ENCODE data around the gene NEDD4L. TPM values are rescaled to one million over a fixed set of nuclear protein-coding genes. Genes with fewer than 3 reads are reported as not detected.

NEDD4L gene
- total RNA-seq (2022; extraction: Qiagen RNA extraction) = 33.7 to 36.6 TPM (median 35.0 TPM) in 5 replicates

GRCh38 chr18:58043491-58044369 is at the start of gene NEDD4L:
TSS of gene NEDD4L (plus strand) at chr18:58044226. CDS start at chr18:58044661, 435 bp downstream.

Other genes with a start within 250 kb of the NEDD4L start
- 6.0 to 8.9 TPM (median 6.8 TPM) in 5 replicates for gene ATP8B1, start 240.9 kb upstream of the NEDD4L start, total RNA-seq (2022; extraction: Qiagen RNA extraction)

Measured in A549 treated with Hydrocortisone at 1 μM for 4 hours (cell line).